HG03378 (cell line): ENCODE measurements around the gene ZNF35.
"Not testable (repeated sequence)": the region's sequence is repeated elsewhere in the genome, so short reads cannot be mapped to it uniquely, and the experiment has no call there.

Experiments
- ATAC-seq: cut with Tn5 transposase; IDR thresholded peaks from one replicate; pipeline ENCODE4 v1.9.1; 2021; ENCODE audit warnings: mild to moderate bottlenecking, moderate library complexity; ENCODE audit not compliant: unreplicated experiment

Gene ZNF35

GRCh38 chr3:44648564-44649229 is at the start of gene ZNF35:
ZNF35 (plus strand) TSS chr3:44648732; CDS start chr3:44651068, 2,336 bp downstream.
- peak; percentile 84 for ATAC-seq

GRCh38 chr3:44601749-44602148 is 46.8 kb upstream of the ZNF35 start:
- ATAC-seq, result no peak

GRCh38 chr3:44612678-44613077 is 35.9 kb upstream of the ZNF35 start:
- no peak for ATAC-seq

GRCh38 chr3:44624749-44625480 is 23.6 kb upstream of the ZNF35 start, which contains the start of gene ZNF197:
ZNF197 (plus strand) TSS chr3:44625036; CDS start chr3:44629155, 4,119 bp downstream.
- peak; percentile 84 for ATAC-seq

- ATAC-seq, result no peak
Observed at GRCh38 chr3:44628716-44629115, 19.8 kb upstream of the ZNF35 start.

GRCh38 chr3:44632193-44632592 is 16.3 kb upstream of the ZNF35 start:
- ATAC-seq, result no peak

GRCh38 chr3:44642337-44642736 is 6.2 kb upstream of the ZNF35 start:
- ATAC-seq, result no peak

GRCh38 chr3:44643024-44643423 is 5.5 kb upstream of the ZNF35 start:
- ATAC-seq, result no peak

- ATAC-seq, result no peak
Observed at GRCh38 chr3:44647771-44648170, 761 bp upstream of the ZNF35 start.

- ATAC-seq, result no peak
Observed at GRCh38 chr3:44649709-44650108, 1.2 kb downstream of the ZNF35 start.

- no peak for ATAC-seq
Observed at GRCh38 chr3:44654039-44654438, 5.5 kb downstream of the ZNF35 start.

GRCh38 chr3:44659015-44659414 is 10.5 kb downstream of the ZNF35 start:
- ATAC-seq, result no peak

- no peak for ATAC-seq
Observed at GRCh38 chr3:44659434-44659833, 10.9 kb downstream of the ZNF35 start.

- no peak for ATAC-seq
Observed at GRCh38 chr3:44661189-44661588, 12.7 kb downstream of the ZNF35 start.

GRCh38 chr3:44665173-44665572 is 16.6 kb downstream of the ZNF35 start:
- ATAC-seq, result no peak

GRCh38 chr3:44666346-44666745 is 17.8 kb downstream of the ZNF35 start:
- no peak for ATAC-seq

- ATAC-seq, result no peak
Observed at GRCh38 chr3:44669760-44670159, 21.2 kb downstream of the ZNF35 start.

- not testable (repeated sequence) for ATAC-seq
Observed at GRCh38 chr3:44673466-44673865, 24.9 kb downstream of the ZNF35 start.

GRCh38 chr3:44674211-44674610 is 25.7 kb downstream of the ZNF35 start:
- ATAC-seq, result no peak

GRCh38 chr3:44678480-44679116 is 30.1 kb downstream of the ZNF35 start:
- no peak for ATAC-seq

- no peak for ATAC-seq
Observed at GRCh38 chr3:44680921-44681455, 32.5 kb downstream of the ZNF35 start.
